Calu3 (cell line): Measurements from ENCODE around the gene STX8. TPM values are rescaled to one million over a fixed set of nuclear protein-coding genes. Genes with fewer than 3 reads are reported as not detected.

Experiments
- BruUV-seq: library from RNA; stranded (reverse); fragments of 400-500 nt; replicated peaks from 2 replicates; lab custom pipeline; 2021; lab: Mats Ljungman, UMichigan
- CTCF ChIA-PET: fragments of 300-600 bp; sonication (Branson Sonifier 250); formaldehyde crosslinking; loops from one replicate; lab custom pipeline; 2022; ENCODE audit warnings: antibody characterized with exemption; lab: Charles Lee
- DNase-seq: peaks from one replicate; pipeline ENCODE4 v3.0.0; 2022
- H3K27ac Mint-ChIP-seq: one replicate; pipeline ENCODE4 v1.8.0; 2022; ENCODE audit warnings: mixed read lengths; ENCODE audit not compliant: unreplicated experiment
- H3K27me3 Mint-ChIP-seq: one replicate; pipeline ENCODE4 v1.8.0; 2022; ENCODE audit warnings: mixed read lengths; ENCODE audit not compliant: unreplicated experiment
- H3K36me3 Mint-ChIP-seq: one replicate; pipeline ENCODE4 v1.8.0; 2022; ENCODE audit warnings: mild to moderate bottlenecking, moderate library complexity, mixed read lengths; ENCODE audit not compliant: insufficient read depth, unreplicated experiment
- H3K4me1 Mint-ChIP-seq: one replicate; pipeline ENCODE4 v1.8.0; 2022; ENCODE audit warnings: mild to moderate bottlenecking, low read depth, mixed read lengths; ENCODE audit not compliant: unreplicated experiment
- H3K4me3 Mint-ChIP-seq: one replicate; pipeline ENCODE4 v1.8.0; 2022; ENCODE audit warnings: mild to moderate bottlenecking, low read depth, moderate library complexity, mixed read lengths; ENCODE audit not compliant: unreplicated experiment
- H3K9me3 Mint-ChIP-seq: one replicate; pipeline ENCODE4 v1.8.0; 2022; ENCODE audit warnings: low read depth, mixed read lengths; ENCODE audit not compliant: unreplicated experiment
- CTCF ChIP-seq: fragments of 200-600 bp; IDR thresholded peaks from one replicate; pipeline ENCODE4 v1.8.0; 2022; ENCODE audit warnings: antibody characterized with exemption; ENCODE audit not compliant: unreplicated experiment
- intact Hi-C: fragments of 100-400 bp; cut with micrococcal nuclease; formaldehyde crosslinking; loops from one replicate; pipeline ENCODE4 v1.10.0; 2022; ENCODE audit not compliant: unreplicated experiment
- total RNA-seq: library from RNA; stranded (reverse); gene quantifications from 2 replicates; pipeline ENCODE4 v1.2.3, GENCODE V29; 2022

Gene STX8
- total RNA-seq, 1 experiment from 2014 or later = 32.4 TPM

DNA sequence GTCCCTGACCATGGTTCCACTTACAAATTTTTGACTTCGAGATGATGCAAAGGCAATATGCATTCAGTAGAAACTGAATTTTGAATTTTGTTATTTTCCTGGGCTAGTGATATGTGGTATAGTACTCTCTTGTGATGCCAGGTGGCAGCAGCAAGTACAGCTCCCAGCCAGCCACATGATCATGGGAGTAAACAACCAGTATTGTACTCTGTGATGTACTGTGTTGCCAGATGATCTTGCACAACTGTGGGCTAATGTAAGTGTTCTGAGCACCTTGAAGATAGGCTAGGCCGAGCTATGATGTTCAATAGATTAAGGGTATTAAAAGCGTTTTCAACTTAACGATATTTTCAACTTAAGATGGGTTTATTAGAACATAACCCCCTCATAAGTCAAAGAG lies 250.8 kb downstream of the STX8 start:
- BruUV-seq = no TSS peak
- Mint-ChIP-seq H3K4me3 (no peak overlapping the region), H3K27me3 (no peaks in the 10 kb centered on the region), H3K27ac (no peak overlapping the region), H3K36me3 (no peaks in the 10 kb centered on the region), H3K4me1 (no peaks in the 10 kb centered on the region), H3K9me3 (peaks cover 6% of the 10 kb centered on the region)
- TF ChIP-seq CTCF = no peak
- CTCF ChIA-PET = no interaction called here
- intact Hi-C loops = no loop called here
- no peak for DNase-seq

DNA sequence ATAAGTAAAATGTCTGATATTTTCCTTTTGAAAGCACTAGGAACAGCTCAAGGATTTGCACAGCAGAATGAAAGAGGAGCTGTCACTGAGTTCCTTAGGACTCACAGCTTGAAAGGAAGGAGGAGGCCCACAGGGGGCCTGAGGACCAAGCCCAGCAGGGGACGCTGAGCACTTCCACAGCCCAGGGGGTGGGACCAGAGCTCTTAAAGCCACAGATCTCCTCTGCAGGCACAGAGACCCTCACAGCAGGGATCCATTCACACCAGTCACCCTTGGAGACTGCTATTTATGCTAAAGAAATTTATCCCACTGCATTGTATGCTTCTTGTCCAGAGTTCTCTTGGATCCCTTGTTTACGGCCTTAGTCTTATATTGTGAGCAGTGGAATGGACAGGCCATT lies 253.3 kb downstream of the STX8 start:
- no peaks in the 10 kb centered on the region for H3K4me1 Mint-ChIP-seq
- H3K27ac Mint-ChIP-seq = no peak overlapping the region
- H3K4me3 Mint-ChIP-seq = no peak overlapping the region
- no TSS peak for BruUV-seq
- DNase-seq = no peak
- H3K27me3 Mint-ChIP-seq = no peaks in the 10 kb centered on the region
- intact Hi-C loops = no loop called here
- TF ChIP-seq CTCF = no peak
- H3K9me3 Mint-ChIP-seq = peaks cover 3% of the 10 kb centered on the region
- CTCF ChIA-PET = no interaction called here
- H3K36me3 Mint-ChIP-seq = no peaks in the 10 kb centered on the region

GRCh38 chr17:9321890-9322289 lies 253.7 kb downstream of the STX8 start:
- no TSS peak for BruUV-seq
- no peaks in the 10 kb centered on the region for H3K27me3 Mint-ChIP-seq
- peaks cover 5% of the 10 kb centered on the region for H3K9me3 Mint-ChIP-seq
- TF ChIP-seq CTCF = no peak
- no peaks in the 10 kb centered on the region for H3K36me3 Mint-ChIP-seq
- intact Hi-C loops = no loop called here
- CTCF ChIA-PET = no interaction called here
- no peaks in the 10 kb centered on the region for H3K4me1 Mint-ChIP-seq
- no peak overlapping the region for H3K4me3 Mint-ChIP-seq
- DNase-seq = no peak
- H3K27ac Mint-ChIP-seq = no peak overlapping the region

- intact Hi-C loops = no loop called here
- H3K27me3 Mint-ChIP-seq = no peaks in the 10 kb centered on the region
- no peak overlapping the region for H3K4me3 Mint-ChIP-seq
- no peak for DNase-seq
- H3K4me1 Mint-ChIP-seq = no peaks in the 10 kb centered on the region
- peaks cover 4% of the 10 kb centered on the region for H3K9me3 Mint-ChIP-seq
- TF ChIP-seq CTCF = no peak
- no peak overlapping the region for H3K27ac Mint-ChIP-seq
- no TSS peak for BruUV-seq
- H3K36me3 Mint-ChIP-seq = no peaks in the 10 kb centered on the region
- CTCF ChIA-PET = no interaction called here
These were observed 260.3 kb downstream of the STX8 start for GRCh38 chr17:9315360-9315759.

GRCh38 chr17:9313346-9313745 lies 262.3 kb downstream of the STX8 start:
- no peak for DNase-seq
- Mint-ChIP-seq H3K27me3 (no peaks in the 10 kb centered on the region), H3K4me3 (no peak overlapping the region), H3K36me3 (no peaks in the 10 kb centered on the region), H3K4me1 (no peaks in the 10 kb centered on the region), H3K9me3 (peaks cover 4% of the 10 kb centered on the region), H3K27ac (no peak overlapping the region)
- BruUV-seq = no TSS peak
- CTCF ChIA-PET = no interaction called here
- no peak for TF ChIP-seq CTCF
- intact Hi-C loops = no loop called here
